Neuronal stem cell (in vitro differentiated cells): Measurements from ENCODE around the gene PON1.

ENCODE experiments used
- DNase-seq: peaks from one replicate; pipeline ENCODE4 v3.0.0-alpha.2; 2013; ENCODE audit warnings: low spot score
- H2AFZ ChIP-seq: one replicate; pipeline ENCODE4 v1.6.1; 2013; ENCODE audit warnings: mild to moderate bottlenecking, low read length, inconsistent platforms
- H2AK5ac ChIP-seq: 2 replicates; pipeline ENCODE4 v1.6.1; 2013; ENCODE audit warnings: low read depth, mild to moderate bottlenecking, inconsistent platforms, low read length, moderate library complexity, mixed read lengths
- H2BK120ac ChIP-seq: 2 replicates; pipeline ENCODE4 v1.6.1; 2013; ENCODE audit warnings: low read depth, mild to moderate bottlenecking, inconsistent platforms, low read length, moderate library complexity, mixed read lengths
- H2BK12ac ChIP-seq: one replicate; pipeline ENCODE4 v1.6.1; 2013; ENCODE audit warnings: low read length, inconsistent platforms
- H2BK15ac ChIP-seq: 2 replicates; pipeline ENCODE4 v1.6.1; 2013; ENCODE audit warnings: mild to moderate bottlenecking, low read length, inconsistent platforms, mixed read lengths
- H2BK5ac ChIP-seq: one replicate; pipeline ENCODE4 v1.6.1; 2013; ENCODE audit warnings: inconsistent platforms, mild to moderate bottlenecking, low read length, moderate library complexity
- H3K14ac ChIP-seq: one replicate; pipeline ENCODE4 v1.6.1; 2013; ENCODE audit warnings: low read length, inconsistent platforms
- H3K18ac ChIP-seq: 2 replicates; pipeline ENCODE4 v1.6.1; 2013; ENCODE audit warnings: low read length, inconsistent platforms
- H3K23ac ChIP-seq: 2 replicates; pipeline ENCODE4 v1.6.1; 2013; ENCODE audit warnings: low read depth, mild to moderate bottlenecking, mixed read lengths, low read length, inconsistent platforms; ENCODE audit not compliant: poor library complexity
- H3K27ac ChIP-seq: replicated peaks from 3 replicates; pipeline ENCODE4 v1.5.1; 2013; ENCODE audit warnings: low read length, inconsistent platforms
- H3K27me3 ChIP-seq, 3 experiments: 2 replicates each; pipeline ENCODE4 v1.6.1; 2013; ENCODE audit warnings: low read length in 3 of 3, mild to moderate bottlenecking in 2 of 3, inconsistent platforms in 1 of 3, low read depth in 1 of 3, mixed read lengths in 1 of 3, moderate library complexity in 1 of 3; ENCODE audit not compliant: control insufficient read depth in 3 of 3, insufficient read depth in 3 of 3
- H3K36me3 ChIP-seq, 2 donors: replicated peaks in 1 of 2; 2 replicates each; pipeline ENCODE4 v1.6.1; 2013; ENCODE audit warnings: low read length in 2 of 2; ENCODE audit not compliant: control insufficient read depth in 2 of 2, insufficient read depth in 2 of 2
- H3K4ac ChIP-seq: 2 replicates; pipeline ENCODE4 v1.6.1; 2013; ENCODE audit warnings: inconsistent platforms, mild to moderate bottlenecking, low read length, moderate library complexity
- H3K4me1 ChIP-seq, 2 donors: 1 replicate in 1 of 2; 2 replicates in 1 of 2; pipeline ENCODE4 v1.6.1; 2013; ENCODE audit warnings: low read length in 2 of 2, low read depth in 1 of 2; ENCODE audit not compliant: control insufficient read depth in 2 of 2, insufficient read depth in 1 of 2
- H3K4me2 ChIP-seq: one replicate; pipeline ENCODE4 v1.6.1; 2013; ENCODE audit warnings: mild to moderate bottlenecking, low read length, inconsistent platforms; ENCODE audit not compliant: insufficient read depth, poor library complexity, severe bottlenecking
- H3K4me3 ChIP-seq, 2 donors: 2 replicates each; pipeline ENCODE4 v1.5.1; 2013; ENCODE audit warnings: low read length in 2 of 2, mild to moderate bottlenecking in 2 of 2, inconsistent platforms in 1 of 2, moderate library complexity in 1 of 2
- H3K79me1 ChIP-seq: one replicate; pipeline ENCODE4 v1.6.1; 2013; ENCODE audit warnings: low read depth, mild to moderate bottlenecking, inconsistent platforms, low read length, moderate library complexity
- H3K9ac ChIP-seq: one replicate; pipeline ENCODE4 v1.6.1; 2013; ENCODE audit warnings: mild to moderate bottlenecking, low read depth, low read length, inconsistent platforms; ENCODE audit not compliant: poor library complexity
- H3K9me3 ChIP-seq, 2 donors: replicated peaks in 1 of 2; 2 replicates each; pipeline versions ENCODE3 to v1.6.1; 2013; ENCODE audit warnings: low read length in 2 of 2, mild to moderate bottlenecking in 2 of 2, inconsistent platforms in 1 of 2, low read depth in 1 of 2, mixed read lengths in 1 of 2, moderate library complexity in 1 of 2; ENCODE audit not compliant: control insufficient read depth in 2 of 2, insufficient read depth in 1 of 2
- H4K8ac ChIP-seq: one replicate; pipeline ENCODE4 v1.6.1; 2013; ENCODE audit warnings: low read depth, mild to moderate bottlenecking, inconsistent platforms, low read length, moderate library complexity
- H4K91ac ChIP-seq: one replicate; pipeline ENCODE4 v1.6.1; 2013; ENCODE audit warnings: low read length, low read depth, mild to moderate bottlenecking, inconsistent platforms; ENCODE audit not compliant: poor library complexity
- WGBS, 2 donors: extraction: QIAGEN DNeasy Blood & Tissue Kit; methylation state at CpG; one replicate each; pipeline ENCODE4 v1.1.7; 2013; ENCODE audit warnings: missing lambda C conversion rate in 2 of 2, mixed read lengths in 1 of 2; ENCODE audit not compliant: insufficient read length in 2 of 2, insufficient replicate concordance in 1 of 2; ENCODE audit errors: extremely low coverage in 2 of 2; 5-methylcytosine and 5-hydroxymethylcytosine counted together

PON1 gene

DNA sequence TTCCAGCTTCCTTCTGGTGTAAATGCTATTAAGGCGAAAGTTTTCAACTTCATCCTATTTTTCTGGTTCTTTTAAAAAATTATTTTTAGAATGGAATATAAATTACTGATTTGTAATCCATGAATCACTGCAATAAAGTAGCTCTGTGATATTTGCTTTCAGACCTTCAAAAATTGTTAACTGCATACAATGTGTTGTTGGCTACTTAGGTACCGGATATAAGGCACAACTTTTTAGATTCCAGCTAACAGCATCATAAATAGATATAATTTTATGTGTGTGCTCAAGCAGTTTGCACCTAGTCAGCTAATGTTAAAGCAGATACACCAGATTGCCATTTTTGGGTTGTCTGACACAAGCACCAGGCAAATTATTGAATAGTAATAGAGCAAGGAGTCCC, 58.7 kb downstream of the PON1 start:
- no peak for DNase-seq
- peaks cover 0 to 4% of the 10 kb centered on the region in 2 donors for H3K36me3 ChIP-seq
- no CpG with 5 or more reads among the region's 2 CpGs for WGBS, 2 donors
- no peak overlapping the region for H4K8ac ChIP-seq
- no peak overlapping the region for H4K91ac ChIP-seq
- H3K4me2 ChIP-seq = no peak overlapping the region
- no peak overlapping the region for H3K4me3 ChIP-seq
- H2BK120ac ChIP-seq = no peak overlapping the region
- no peak overlapping the region for H3K27ac ChIP-seq
- no peak overlapping the region for H3K9ac ChIP-seq
- no peak overlapping the region for H2AFZ ChIP-seq
- H3K27me3 ChIP-seq = no peaks in the 10 kb centered on the region
- H3K23ac ChIP-seq = no peak overlapping the region
- no peak overlapping the region for H3K14ac ChIP-seq
- H3K4ac ChIP-seq = no peak overlapping the region
- peaks cover 2% of the 10 kb centered on the region for H3K79me1 ChIP-seq
- H2BK12ac ChIP-seq = no peak overlapping the region
- no peak overlapping the region for H2BK5ac ChIP-seq
- H2BK15ac ChIP-seq = no peak overlapping the region
- no peaks in the 10 kb centered on the region for H3K9me3 ChIP-seq
- H3K18ac ChIP-seq = no peak overlapping the region
- H3K4me1 ChIP-seq = peaks cover 0 to 11% of the 10 kb centered on the region in 2 donors
- H2AK5ac ChIP-seq = no peak overlapping the region

DNA sequence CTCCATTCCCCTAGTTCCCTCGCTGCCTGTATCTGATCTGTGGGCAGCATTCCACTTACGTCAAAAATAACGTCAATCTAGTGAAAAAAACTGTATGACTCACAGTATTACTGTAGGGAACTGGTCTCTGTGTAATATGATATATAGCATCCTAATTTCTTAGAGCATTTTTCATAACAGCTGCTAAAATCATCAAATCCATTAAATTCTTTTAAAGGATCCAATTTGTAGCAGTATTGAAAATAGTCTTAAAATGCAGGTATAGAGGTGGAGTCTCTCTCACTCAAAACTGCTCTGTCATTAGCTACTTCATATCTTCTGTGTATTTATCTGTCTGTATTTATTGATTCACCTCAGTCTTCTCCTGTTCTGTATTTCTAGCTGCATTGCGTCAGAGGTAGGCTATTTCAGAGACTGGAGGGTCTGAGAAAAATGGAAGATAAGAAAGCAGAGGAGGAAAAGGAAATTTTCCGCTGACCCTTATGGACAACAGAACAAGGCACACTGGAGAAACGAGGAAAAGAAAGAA, 59.9 kb downstream of the PON1 start:
- no CpG with 5 or more reads among the region's 6 CpGs for WGBS, 2 donors
- H3K18ac ChIP-seq = no peak overlapping the region

DNA sequence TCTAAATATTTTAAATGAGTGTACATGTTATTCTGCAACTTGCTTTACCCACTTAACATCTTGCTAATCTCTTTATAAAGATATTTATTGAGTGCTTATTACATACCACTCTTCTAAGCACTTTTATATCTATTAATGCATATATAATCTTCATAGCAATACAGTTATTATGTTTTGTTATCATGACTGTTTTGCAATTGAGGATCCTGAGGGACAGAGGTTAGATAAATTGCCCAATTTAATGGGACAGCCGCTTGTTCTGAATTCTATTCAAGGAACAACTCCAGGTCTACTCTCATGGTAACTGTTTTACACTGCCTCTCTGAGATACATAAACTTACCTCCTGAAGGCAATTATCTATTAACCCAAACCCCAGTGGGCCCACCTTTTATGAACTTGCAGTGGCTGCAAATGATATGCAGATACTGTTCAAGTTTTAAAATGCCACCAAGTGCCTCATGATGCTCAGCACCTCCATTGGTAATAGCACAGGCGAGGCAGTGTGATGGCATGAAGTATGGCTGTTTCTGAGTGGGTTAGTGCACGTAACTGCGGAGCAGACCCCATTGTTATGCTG, 60.5 kb downstream of the PON1 start:
- peaks cover 0 to 11% of the 10 kb centered on the region in 2 donors for H3K4me1 ChIP-seq
- no peak overlapping the region for H3K18ac ChIP-seq
- no peak overlapping the region for H2BK12ac ChIP-seq
- H3K14ac ChIP-seq = no peak overlapping the region
- no peak overlapping the region for H3K4me2 ChIP-seq
- H2AFZ ChIP-seq = no peak overlapping the region
- no CpG with 5 or more reads among the region's 4 CpGs for WGBS, 2 donors
- no peak overlapping the region for H2BK5ac ChIP-seq
- H3K79me1 ChIP-seq = peaks cover 2% of the 10 kb centered on the region
- no peak overlapping the region for H2AK5ac ChIP-seq
- no peak overlapping the region for H3K23ac ChIP-seq
- H4K8ac ChIP-seq = no peak overlapping the region
- DNase-seq = no peak
- no peak overlapping the region for H3K4ac ChIP-seq
- H2BK15ac ChIP-seq = no peak overlapping the region
- no peak overlapping the region for H4K91ac ChIP-seq
- no peaks in the 10 kb centered on the region for H3K27me3 ChIP-seq
- no peak overlapping the region for H3K27ac ChIP-seq
- H3K36me3 ChIP-seq = no peaks in the 10 kb centered on the region
- H3K9me3 ChIP-seq = no peaks in the 10 kb centered on the region
- H3K4me3 ChIP-seq = no peak overlapping the region
- no peak overlapping the region for H2BK120ac ChIP-seq
- H3K9ac ChIP-seq = peak overlapping the region; percentile 66

More for the DNA sequence above, 59.9 kb downstream of the PON1 start:
- Histone ChIP-seq H2BK120ac (no peak overlapping the region), H3K4me2 (no peak overlapping the region), H2BK5ac (no peak overlapping the region), H3K9ac (peak overlapping the region; percentile 66), H3K36me3 (no peaks in the 10 kb centered on the region), H3K4me3 (no peak overlapping the region), H3K27ac (no peak overlapping the region), H3K79me1 (peaks cover 2% of the 10 kb centered on the region), H2BK15ac (no peak overlapping the region), H4K91ac (no peak overlapping the region), H3K4me1 (peaks cover 0 to 11% of the 10 kb centered on the region in 2 donors), H2AFZ (no peak overlapping the region), H4K8ac (no peak overlapping the region), H2AK5ac (no peak overlapping the region), H3K4ac (no peak overlapping the region), H2BK12ac (no peak overlapping the region), H3K23ac (no peak overlapping the region), H3K27me3 (no peaks in the 10 kb centered on the region), H3K9me3 (no peaks in the 10 kb centered on the region), H3K14ac (no peak overlapping the region)
- DNase-seq = no peak

DNA sequence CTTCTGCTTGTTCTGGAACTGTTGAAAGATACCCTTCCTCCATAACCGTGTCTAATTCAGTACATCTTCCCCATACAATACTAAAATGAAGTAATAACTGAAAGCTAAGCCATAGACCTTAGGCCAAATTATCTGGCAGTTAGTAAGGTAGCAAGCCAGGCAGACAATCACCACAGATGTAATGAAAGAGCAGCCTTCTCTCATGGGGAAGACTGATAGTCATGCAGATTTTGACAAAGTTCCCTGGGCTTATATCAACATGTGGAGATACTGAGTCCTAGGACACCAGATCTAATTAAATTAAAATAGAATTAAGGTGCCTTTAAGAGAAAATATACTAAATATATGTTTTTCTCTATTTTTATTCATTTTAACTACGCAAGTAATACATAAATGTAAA, 61.5 kb downstream of the PON1 start:
- H4K8ac ChIP-seq = no peak overlapping the region
- H3K23ac ChIP-seq = no peak overlapping the region
- H3K4me2 ChIP-seq = no peak overlapping the region
- no peaks in the 10 kb centered on the region for H3K27me3 ChIP-seq
- H3K14ac ChIP-seq = no peak overlapping the region
- no peak overlapping the region for H3K4ac ChIP-seq
- no peaks in the 10 kb centered on the region for H3K36me3 ChIP-seq
- H2AK5ac ChIP-seq = no peak overlapping the region
- no peak overlapping the region for H2BK15ac ChIP-seq
- no peak overlapping the region for H2BK120ac ChIP-seq
- no CpG with 5 or more reads among the region's 2 CpGs for WGBS, 2 donors
- peaks cover 0 to 11% of the 10 kb centered on the region in 2 donors for H3K4me1 ChIP-seq
- H3K18ac ChIP-seq = no peak overlapping the region
- no peak overlapping the region for H3K4me3 ChIP-seq
- no peak overlapping the region for H2BK12ac ChIP-seq
- peaks cover 2% of the 10 kb centered on the region for H3K79me1 ChIP-seq
- no peak overlapping the region for H4K91ac ChIP-seq
- no peaks in the 10 kb centered on the region for H3K9me3 ChIP-seq
- no peak overlapping the region for H3K27ac ChIP-seq
- no peak overlapping the region for H2AFZ ChIP-seq
- no peak overlapping the region for H3K9ac ChIP-seq
- H2BK5ac ChIP-seq = no peak overlapping the region
- DNase-seq = no peak
